ENCODE measurements around the gene KLHDC7B.

- TF ChIP-seq CTCF (IDR thresholded peaks at IDR 0.05; ENCODE audit: low read depth, low read length) (no peak), EZH2phosphoT487 (IDR thresholded peaks at IDR 0.05; ENCODE audit: low read depth) (no peak)
Observed at GRCh38 chr22:50513175-50513574, 32.5 kb upstream of the KLHDC7B start.

All from OCI-LY3 (cell line).